ENCODE results near the gene CLDN22. TPM values are rescaled to one million over a fixed set of nuclear protein-coding genes. Genes with fewer than 3 reads are reported as not detected.
"Not testable (repeated sequence)": the region's sequence is repeated elsewhere in the genome, so short reads cannot be mapped to it uniquely, and the experiment has no call there.

Gene CLDN22
- total and polyA plus RNA-seq, 7 experiments from 2014 or later, result not detected

DNA sequence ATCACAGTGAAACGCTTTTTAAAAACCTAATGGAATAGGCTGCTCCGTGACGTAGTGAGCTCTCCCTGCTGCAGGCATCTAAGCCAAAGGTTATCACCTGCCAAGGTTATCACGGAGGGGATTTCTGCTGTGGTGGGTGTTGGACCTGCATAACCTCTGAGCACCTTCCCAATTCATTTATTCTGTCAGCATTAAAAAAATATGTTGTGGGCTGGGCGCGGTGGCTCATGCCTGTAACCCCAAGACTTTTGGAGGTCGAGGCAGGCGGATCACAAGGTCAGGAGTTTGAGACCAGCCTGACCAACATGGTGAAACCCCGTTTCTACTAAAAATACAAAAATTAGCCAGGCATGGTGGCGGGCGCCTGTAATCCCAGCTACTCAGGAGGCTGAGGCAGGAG, 4.0 kb upstream of the CLDN22 start:
- not testable (repeated sequence) for H3K4me1 ChIP-seq (ENCODE audit: control insufficient read depth in 2 of 2, insufficient read depth in 2 of 2, low read length in 2 of 2)

GRCh38 chr4:183323295-183323694, 3.2 kb upstream of the CLDN22 start:
- no peaks in the 10 kb centered on the region for H3K36me3 Mint-ChIP-seq
- no peaks in the 10 kb centered on the region for H3K27me3 ChIP-seq (ENCODE audit: control insufficient read depth in 2 of 2, insufficient read depth in 2 of 2, low read length in 2 of 2)
- ATAC-seq (no peak), DNase-seq (no peak)
- ChIA-PET CTCF (no interaction called here), POLR2A (no interaction called here)
- H3K4me1 Mint-ChIP-seq, result peaks cover 5 to 26% (median 15%) of the 10 kb centered on the region in 7 donors
- peaks cover 0 to 2% (median 0%) of the 10 kb centered on the region in 5 donors for H3K27me3 Mint-ChIP-seq
- peaks cover 0 to 11% (median 0%) of the 10 kb centered on the region in 11 donors for H3K9me3 Mint-ChIP-seq
- H3K4me3 ChIP-seq (ENCODE audit: low read length), result no peak overlapping the region
- no peaks in the 10 kb centered on the region for H3K9me3 ChIP-seq (ENCODE audit: control insufficient read depth in 2 of 3, low read length in 3 of 3)
- no peak overlapping the region for H3K27ac ChIP-seq (ENCODE audit: low read depth, low read length)
- no peaks in the 10 kb centered on the region for H3K36me3 ChIP-seq (ENCODE audit: control insufficient read depth in 2 of 3, insufficient read depth in 3 of 3, low read length in 3 of 3)
- H3K4me1 ChIP-seq (ENCODE audit: control insufficient read depth in 2 of 2, insufficient read depth in 2 of 2, low read length in 2 of 2), result no peaks in the 10 kb centered on the region
- intact Hi-C loops (cut with micrococcal nuclease), result no loop called here
- H3K27ac Mint-ChIP-seq, result no peak overlapping the region
- H3K4me3 Mint-ChIP-seq, result no peak overlapping the region

More for the DNA sequence above, 4.0 kb upstream of the CLDN22 start:
- H3K36me3 ChIP-seq (ENCODE audit: control insufficient read depth in 2 of 3, insufficient read depth in 3 of 3, low read length in 3 of 3); H3K36me3 Mint-ChIP-seq; POLR2A ChIA-PET; H3K4me3 Mint-ChIP-seq; DNase-seq; H3K27me3 Mint-ChIP-seq; H3K27me3 ChIP-seq (ENCODE audit: control insufficient read depth in 2 of 2, insufficient read depth in 2 of 2, low read length in 2 of 2); H3K9me3 ChIP-seq (ENCODE audit: control insufficient read depth in 2 of 3, low read length in 3 of 3); H3K27ac ChIP-seq (ENCODE audit: low read depth, low read length); intact Hi-C loops (cut with micrococcal nuclease); ATAC-seq; H3K4me3 ChIP-seq (ENCODE audit: low read length); CTCF ChIA-PET; H3K27ac Mint-ChIP-seq: not testable (repeated sequence)
- H3K4me1 Mint-ChIP-seq, result peaks cover 5 to 26% (median 15%) of the 10 kb centered on the region in 7 donors
- peaks cover 0 to 11% (median under 1%) of the 10 kb centered on the region in 11 donors for H3K9me3 Mint-ChIP-seq

DNA sequence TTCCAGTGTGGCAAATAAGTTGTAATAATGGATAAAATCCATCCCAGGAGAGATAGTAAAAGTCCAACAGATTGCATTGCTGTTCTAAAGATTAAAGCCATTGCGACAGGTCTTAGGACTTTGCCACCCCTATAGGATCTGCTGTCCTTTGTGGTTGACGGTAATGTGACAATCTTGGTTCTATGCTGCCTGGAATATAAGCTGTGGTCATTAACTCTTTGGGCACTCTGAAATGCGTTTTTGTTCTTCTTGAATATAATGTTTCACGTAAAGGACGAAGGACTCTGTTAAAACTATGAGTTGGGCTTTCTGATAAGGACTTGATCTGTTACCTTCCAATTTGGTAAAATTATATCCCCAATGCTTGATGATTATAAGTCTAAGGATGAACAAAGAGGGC, 2.2 kb upstream of the CLDN22 start, which contains the start of gene CLDN24:
Gene CLDN24, minus strand, starts transcription at position 101 of the 400 bp plus-strand sequence. Its CDS starts 0 bp downstream, at position 101.
- Histone ChIP-seq H3K9me3 (ENCODE audit: control insufficient read depth in 2 of 3, low read length in 3 of 3) (no peaks in the 10 kb centered on the region), H3K4me3 (ENCODE audit: low read length) (no peak within 1 kb of the TSS), H3K27me3 (ENCODE audit: control insufficient read depth in 2 of 2, insufficient read depth in 2 of 2, low read length in 2 of 2) (no peaks in the 10 kb centered on the region), H3K4me1 (ENCODE audit: control insufficient read depth in 2 of 2, insufficient read depth in 2 of 2, low read length in 2 of 2) (no peaks in the 10 kb centered on the region), H3K27ac (ENCODE audit: low read depth, low read length) (no peak within 1 kb of the TSS), H3K36me3 (ENCODE audit: control insufficient read depth in 2 of 3, insufficient read depth in 3 of 3, low read length in 3 of 3) (no peaks in the 10 kb centered on the region)
- H3K27me3 Mint-ChIP-seq, result peaks cover 0 to 2% (median 0%) of the 10 kb centered on the region in 5 donors
- peaks cover 0 to 11% (median 0%) of the 10 kb centered on the region in 11 donors for H3K9me3 Mint-ChIP-seq
- H3K4me1 Mint-ChIP-seq, result peaks cover 5 to 26% (median 15%) of the 10 kb centered on the region in 7 donors
- CTCF ChIA-PET, result no interaction called here
- POLR2A ChIA-PET, result no interaction called here
- ATAC-seq (no peak), DNase-seq (no peak)
- intact Hi-C loops (cut with micrococcal nuclease), result no loop called here
- H3K27ac Mint-ChIP-seq, result peak within 1 kb of the TSS in 4 of 9 donors; percentile 11 to 70 (median 32)
- H3K4me3 Mint-ChIP-seq, result peak within 1 kb of the TSS in 2 of 10 donors; percentile 23 to 36
- H3K36me3 Mint-ChIP-seq, result no peaks in the 10 kb centered on the region

GRCh38 chr4:183321516-183321915, 1.4 kb upstream of the CLDN22 start:
- ATAC-seq (no peak), DNase-seq (no peak)
- H3K4me1 Mint-ChIP-seq, result peaks cover 5 to 26% (median 15%) of the 10 kb centered on the region in 7 donors
- H3K27me3 ChIP-seq (ENCODE audit: control insufficient read depth in 2 of 2, insufficient read depth in 2 of 2, low read length in 2 of 2), result no peaks in the 10 kb centered on the region
- peak overlapping the region in 4 of 9 donors; percentile 0 to 70 (median 16) for H3K27ac Mint-ChIP-seq
- H3K4me3 Mint-ChIP-seq, result peak overlapping the region in 2 of 10 donors; percentile 23 to 36
- no peak overlapping the region for H3K4me3 ChIP-seq (ENCODE audit: low read length)
- intact Hi-C loops (cut with micrococcal nuclease), result no loop called here
- ChIA-PET POLR2A (no interaction called here), CTCF (no interaction called here)
- H3K9me3 ChIP-seq (ENCODE audit: control insufficient read depth in 2 of 3, low read length in 3 of 3), result no peaks in the 10 kb centered on the region
- no peaks in the 10 kb centered on the region for H3K36me3 Mint-ChIP-seq
- no peaks in the 10 kb centered on the region for H3K36me3 ChIP-seq (ENCODE audit: control insufficient read depth in 2 of 3, insufficient read depth in 3 of 3, low read length in 3 of 3)
- no peak overlapping the region for H3K27ac ChIP-seq (ENCODE audit: low read depth, low read length)
- peaks cover 0 to 9% (median 0%) of the 10 kb centered on the region in 11 donors for H3K9me3 Mint-ChIP-seq
- H3K4me1 ChIP-seq (ENCODE audit: control insufficient read depth in 2 of 2, insufficient read depth in 2 of 2, low read length in 2 of 2), result no peaks in the 10 kb centered on the region
- H3K27me3 Mint-ChIP-seq, result peaks cover 0 to 2% (median 0%) of the 10 kb centered on the region in 5 donors

- Mint-ChIP-seq H3K27me3 (peaks cover 0 to 2% (median 0%) of the 10 kb centered on the region in 5 donors), H3K9me3 (peaks cover 0 to 5% (median 0%) of the 10 kb centered on the region in 11 donors), H3K4me1 (peaks cover 5 to 26% (median 15%) of the 10 kb centered on the region in 7 donors), H3K4me3 (peak overlapping the region in 3 of 10 donors; percentile 23 to 49 (median 36)), H3K27ac (peak overlapping the region in 5 of 9 donors; percentile 0 to 70 (median 22)), H3K36me3 (no peaks in the 10 kb centered on the region)
- ChIA-PET CTCF (no interaction called here), POLR2A (no interaction called here)
- Histone ChIP-seq H3K27me3 (ENCODE audit: control insufficient read depth in 2 of 2, insufficient read depth in 2 of 2, low read length in 2 of 2) (no peaks in the 10 kb centered on the region), H3K4me3 (ENCODE audit: low read length) (no peak overlapping the region), H3K9me3 (ENCODE audit: control insufficient read depth in 2 of 3, low read length in 3 of 3) (no peaks in the 10 kb centered on the region), H3K27ac (ENCODE audit: low read depth, low read length) (no peak overlapping the region), H3K36me3 (ENCODE audit: control insufficient read depth in 2 of 3, insufficient read depth in 3 of 3, low read length in 3 of 3) (no peaks in the 10 kb centered on the region), H3K4me1 (ENCODE audit: control insufficient read depth in 2 of 2, insufficient read depth in 2 of 2, low read length in 2 of 2) (no peaks in the 10 kb centered on the region)
- intact Hi-C loops (cut with micrococcal nuclease), result no loop called here
- DNase-seq, result peak in 5 of 9 donors; percentile 11 to 50 (median 19)
- ATAC-seq, result peak; percentile 44
Measured at GRCh38 chr4:183321079-183321478, 1.0 kb upstream of the CLDN22 start.

DNA sequence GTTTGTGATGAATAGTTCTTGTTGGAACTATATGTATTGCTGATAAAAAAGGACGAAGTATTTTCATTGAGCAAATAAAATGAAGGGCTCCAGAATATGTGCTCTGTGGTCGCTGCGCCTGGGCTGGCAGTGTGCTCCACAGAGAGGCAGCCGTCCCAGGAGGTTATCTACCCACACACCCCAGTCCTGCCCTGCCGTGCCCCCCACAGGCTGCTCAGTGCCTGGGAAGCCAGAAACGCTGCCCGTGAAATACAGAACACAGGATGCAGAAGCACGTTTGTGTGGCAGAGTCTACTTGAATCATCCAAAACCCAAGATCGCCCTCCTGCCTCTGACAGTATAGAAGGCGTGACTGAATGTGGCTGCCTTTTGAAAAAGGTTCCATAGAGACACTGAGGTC, 1.4 kb downstream of the CLDN22 start:
- no peaks in the 10 kb centered on the region for H3K4me1 ChIP-seq (ENCODE audit: control insufficient read depth in 2 of 2, insufficient read depth in 2 of 2, low read length in 2 of 2)
- no peaks in the 10 kb centered on the region for H3K9me3 ChIP-seq (ENCODE audit: control insufficient read depth in 2 of 3, low read length in 3 of 3)
- ATAC-seq (no peak), DNase-seq (no peak)
- Mint-ChIP-seq H3K27me3 (peaks cover 0 to 2% (median 0%) of the 10 kb centered on the region in 5 donors), H3K27ac (no peak overlapping the region), H3K4me3 (no peak overlapping the region), H3K9me3 (no peaks in the 10 kb centered on the region), H3K4me1 (peaks cover 5 to 26% (median 15%) of the 10 kb centered on the region in 7 donors), H3K36me3 (peaks cover 0 to 11% (median 4%) of the 10 kb centered on the region in 5 donors)
- no peaks in the 10 kb centered on the region for H3K27me3 ChIP-seq (ENCODE audit: control insufficient read depth in 2 of 2, insufficient read depth in 2 of 2, low read length in 2 of 2)
- H3K27ac ChIP-seq (ENCODE audit: low read depth, low read length), result no peak overlapping the region
- H3K4me3 ChIP-seq (ENCODE audit: low read length), result no peak overlapping the region
- CTCF ChIA-PET, result no interaction called here
- POLR2A ChIA-PET, result no interaction called here
- intact Hi-C loops (cut with micrococcal nuclease), result no loop called here
- no peaks in the 10 kb centered on the region for H3K36me3 ChIP-seq (ENCODE audit: control insufficient read depth in 2 of 3, insufficient read depth in 3 of 3, low read length in 3 of 3)

GRCh38 chr4:183314806-183315205, 5.3 kb downstream of the CLDN22 start:
- ATAC-seq, result no peak
- intact Hi-C loops (cut with micrococcal nuclease), result no loop called here
- Histone ChIP-seq H3K27ac (ENCODE audit: low read depth, low read length) (no peak overlapping the region), H3K9me3 (ENCODE audit: control insufficient read depth in 2 of 3, low read length in 3 of 3) (no peaks in the 10 kb centered on the region), H3K4me3 (ENCODE audit: low read length) (no peak overlapping the region), H3K36me3 (ENCODE audit: control insufficient read depth in 2 of 3, insufficient read depth in 3 of 3, low read length in 3 of 3) (no peaks in the 10 kb centered on the region), H3K4me1 (ENCODE audit: control insufficient read depth in 2 of 2, insufficient read depth in 2 of 2, low read length in 2 of 2) (no peaks in the 10 kb centered on the region), H3K27me3 (ENCODE audit: control insufficient read depth in 2 of 2, insufficient read depth in 2 of 2, low read length in 2 of 2) (no peaks in the 10 kb centered on the region)
- Mint-ChIP-seq H3K27me3 (peaks cover 0 to 7% (median 0%) of the 10 kb centered on the region in 5 donors), H3K27ac (no peak overlapping the region), H3K9me3 (no peaks in the 10 kb centered on the region), H3K4me1 (peaks cover 0 to under 1% (median 0%) of the 10 kb centered on the region in 7 donors), H3K36me3 (peaks cover 0 to 20% (median 9%) of the 10 kb centered on the region in 5 donors), H3K4me3 (no peak overlapping the region)
- CTCF ChIA-PET, result no interaction called here
- DNase-seq, result no peak
- POLR2A ChIA-PET, result no interaction called here

Measured in naive thymus-derived CD4-positive, alpha-beta T cell (primary cell).